UCSD-AML1 (cell line): Measurements from ENCODE around the gene TMEM207.

Experiments used
- DNase-seq: peaks from one replicate; lab custom pipeline; 2025; ENCODE audit not compliant: unreplicated experiment; lab: John Stamatoyannopoulos, UW

Gene TMEM207

GRCh38 chr3:190387578-190388213 is 62.0 kb downstream of the TMEM207 start, which contains the start of gene CLDN16:
Gene CLDN16, plus strand, starts transcription at chr3:190388163. Its CDS starts 167 bp downstream, at chr3:190388330.
- no peak for DNase-seq

- DNase-seq, result no peak
Observed at GRCh38 chr3:190385731-190386688, 63.7 kb downstream of the TMEM207 start.

- DNase-seq, result peak; percentile 23
Observed at GRCh38 chr3:190384309-190384756, 65.4 kb downstream of the TMEM207 start.

DNA sequence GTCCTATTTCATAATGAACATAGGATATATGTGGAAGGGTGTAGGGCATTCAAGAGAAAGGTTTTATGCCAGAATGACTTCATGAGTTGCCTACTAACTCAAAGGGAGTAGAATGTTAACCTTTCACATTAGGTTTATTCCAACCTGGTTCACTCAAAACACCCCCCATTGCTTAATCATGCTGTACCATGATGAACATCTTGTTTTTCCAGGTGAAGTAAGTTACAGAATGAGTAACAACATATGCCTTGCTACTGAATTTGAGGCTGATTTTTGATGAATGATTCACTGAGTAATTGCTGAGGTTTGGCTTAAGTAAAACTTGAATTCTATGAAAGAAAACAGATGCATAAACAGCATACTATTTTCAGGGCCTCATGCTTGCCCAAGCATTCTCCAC is 67.6 kb downstream of the TMEM207 start:
- no peak for DNase-seq

GRCh38 chr3:190381441-190381840 is 68.3 kb downstream of the TMEM207 start:
- DNase-seq, result no peak

GRCh38 chr3:190380184-190380583 is 69.5 kb downstream of the TMEM207 start:
- no peak for DNase-seq
